ENCODE measurements around the gene ARG1. TPM values are rescaled to one million over a fixed set of nuclear protein-coding genes. Genes with fewer than 3 reads are reported as not detected.

ARG1 gene
- total RNA-seq, 1 donor: not detected

DNA sequence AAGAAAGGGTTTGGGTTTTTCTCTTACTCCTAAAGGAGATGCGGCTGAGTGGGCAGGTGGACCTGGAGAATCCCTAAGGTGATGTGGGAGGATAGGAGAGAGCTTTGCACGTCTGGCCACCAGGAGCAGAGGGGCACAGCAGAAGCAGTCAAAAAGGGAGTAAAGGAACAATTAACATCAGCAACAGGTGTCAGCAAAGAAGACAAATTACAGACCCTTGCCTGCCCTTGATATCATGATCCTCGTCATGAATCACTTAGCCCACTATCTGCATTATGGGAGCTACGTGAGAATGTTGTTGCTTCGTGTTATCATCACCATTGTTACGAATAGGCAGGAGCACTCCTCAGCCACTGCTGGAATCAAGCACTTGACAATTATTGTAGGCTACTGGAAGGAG lies 25.5 kb upstream of the ARG1 start:
- no peak overlapping the region for H3K4me3 ChIP-seq (ENCODE audit: low read depth, low read length)
- TF ChIP-seq, protein P1, sequence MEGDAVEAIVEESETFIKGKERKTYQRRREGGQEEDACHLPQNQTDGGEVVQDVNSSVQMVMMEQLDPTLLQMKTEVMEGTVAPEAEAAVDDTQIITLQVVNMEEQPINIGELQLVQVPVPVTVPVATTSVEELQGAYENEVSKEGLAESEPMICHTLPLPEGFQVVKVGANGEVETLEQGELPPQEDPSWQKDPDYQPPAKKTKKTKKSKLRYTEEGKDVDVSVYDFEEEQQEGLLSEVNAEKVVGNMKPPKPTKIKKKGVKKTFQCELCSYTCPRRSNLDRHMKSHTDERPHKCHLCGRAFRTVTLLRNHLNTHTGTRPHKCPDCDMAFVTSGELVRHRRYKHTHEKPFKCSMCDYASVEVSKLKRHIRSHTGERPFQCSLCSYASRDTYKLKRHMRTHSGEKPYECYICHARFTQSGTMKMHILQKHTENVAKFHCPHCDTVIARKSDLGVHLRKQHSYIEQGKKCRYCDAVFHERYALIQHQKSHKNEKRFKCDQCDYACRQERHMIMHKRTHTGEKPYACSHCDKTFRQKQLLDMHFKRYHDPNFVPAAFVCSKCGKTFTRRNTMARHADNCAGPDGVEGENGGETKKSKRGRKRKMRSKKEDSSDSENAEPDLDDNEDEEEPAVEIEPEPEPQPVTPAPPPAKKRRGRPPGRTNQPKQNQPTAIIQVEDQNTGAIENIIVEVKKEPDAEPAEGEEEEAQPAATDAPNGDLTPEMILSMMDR (IDR thresholded peaks at IDR 0.05; ENCODE audit: insufficient read depth, low read length): no peak
- no peak for DNase-seq (ENCODE audit: low read depth)

DNA sequence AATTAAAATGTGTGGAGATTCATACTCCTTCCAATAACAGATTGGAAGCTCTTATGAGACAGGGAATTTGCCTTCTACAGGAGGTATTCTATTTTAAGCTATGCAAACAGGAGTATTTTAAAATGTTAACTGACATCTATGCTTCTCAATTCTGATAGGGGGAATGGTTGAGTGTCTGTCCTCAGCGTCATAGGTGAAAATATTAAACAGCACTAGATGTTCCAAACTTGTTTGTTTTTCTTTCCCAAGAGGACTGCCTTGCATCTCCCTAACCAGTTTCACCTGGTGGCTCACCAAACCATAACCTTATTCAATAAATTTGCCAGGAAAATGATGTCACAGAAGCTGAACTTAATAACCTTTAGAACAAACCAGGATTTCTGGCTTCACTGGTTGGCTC lies 24.6 kb upstream of the ARG1 start:
- no peak for DNase-seq (ENCODE audit: low read depth)
- no peak overlapping the region for H3K4me3 ChIP-seq (ENCODE audit: low read depth, low read length)
- TF ChIP-seq, protein P1 (IDR thresholded peaks at IDR 0.05; ENCODE audit: insufficient read depth, low read length): no peak

- TF ChIP-seq, protein P1 (IDR thresholded peaks at IDR 0.05; ENCODE audit: insufficient read depth, low read length): no peak
- no peak for DNase-seq (ENCODE audit: low read depth)
- H3K4me3 ChIP-seq (ENCODE audit: low read depth, low read length): no peak overlapping the region
Measured at GRCh38 chr6:131549811-131550210, 23.2 kb upstream of the ARG1 start.

- TF ChIP-seq, protein P1 (IDR thresholded peaks at IDR 0.05; ENCODE audit: insufficient read depth, low read length): no peak
- DNase-seq (ENCODE audit: low read depth): no peak
- H3K4me3 ChIP-seq (ENCODE audit: low read depth, low read length): no peak overlapping the region
Measured at GRCh38 chr6:131551902-131552301, 21.1 kb upstream of the ARG1 start.

DNA sequence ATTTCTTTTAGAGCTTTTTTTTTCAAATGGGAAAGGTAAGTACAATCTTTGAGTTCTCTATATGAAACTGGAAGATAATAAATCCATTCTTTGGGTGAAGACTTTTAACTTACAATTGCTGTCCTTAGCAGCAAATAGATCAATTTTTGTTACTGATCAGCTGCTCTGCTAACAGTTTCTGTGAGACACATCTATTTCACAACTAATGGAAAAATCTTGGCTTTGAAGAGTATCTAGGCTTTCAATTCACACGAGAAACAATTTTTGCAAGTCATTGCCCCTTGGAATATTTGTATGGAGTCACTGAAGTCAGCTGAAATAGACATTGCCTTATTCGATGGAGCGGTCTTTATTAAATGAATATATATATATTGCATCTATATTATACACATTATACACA lies 20.5 kb upstream of the ARG1 start:
- TF ChIP-seq, protein P1 (IDR thresholded peaks at IDR 0.05; ENCODE audit: insufficient read depth, low read length): no peak
- no peak for DNase-seq (ENCODE audit: low read depth)
- H3K4me3 ChIP-seq (ENCODE audit: low read depth, low read length): no peak overlapping the region

GRCh38 chr6:131555992-131556391 lies 17.0 kb upstream of the ARG1 start:
- H3K4me3 ChIP-seq (ENCODE audit: low read depth, low read length): no peak overlapping the region
- TF ChIP-seq, protein P1 (IDR thresholded peaks at IDR 0.05; ENCODE audit: insufficient read depth, low read length): no peak
- no peak for DNase-seq (ENCODE audit: low read depth)

DNA sequence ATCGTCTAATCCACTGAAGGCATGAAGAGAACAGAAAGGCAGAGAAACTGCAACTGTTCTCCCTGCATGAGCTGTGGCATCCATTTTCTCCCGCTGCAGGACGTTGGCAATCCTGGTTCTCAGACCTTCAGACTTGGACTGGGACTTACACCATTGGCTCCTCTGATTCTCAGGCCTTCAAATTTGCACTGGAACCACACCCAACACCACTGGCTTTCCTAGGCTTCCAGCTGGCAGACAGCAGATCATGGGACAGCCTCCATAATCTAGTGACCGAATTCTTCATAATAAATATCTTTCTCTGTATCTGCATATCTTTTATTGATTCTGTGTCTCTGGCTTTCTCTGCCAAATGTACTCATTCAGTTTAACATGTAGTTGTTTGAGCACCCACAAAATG lies 14.1 kb upstream of the ARG1 start:
- no peak overlapping the region for H3K4me3 ChIP-seq (ENCODE audit: low read depth, low read length)
- TF ChIP-seq, protein P1 (IDR thresholded peaks at IDR 0.05; ENCODE audit: insufficient read depth, low read length): no peak
- peak; percentile 2 for DNase-seq (ENCODE audit: low read depth)
